ENCODE measurements around the gene ZNF282.

Gene ZNF282

DNA sequence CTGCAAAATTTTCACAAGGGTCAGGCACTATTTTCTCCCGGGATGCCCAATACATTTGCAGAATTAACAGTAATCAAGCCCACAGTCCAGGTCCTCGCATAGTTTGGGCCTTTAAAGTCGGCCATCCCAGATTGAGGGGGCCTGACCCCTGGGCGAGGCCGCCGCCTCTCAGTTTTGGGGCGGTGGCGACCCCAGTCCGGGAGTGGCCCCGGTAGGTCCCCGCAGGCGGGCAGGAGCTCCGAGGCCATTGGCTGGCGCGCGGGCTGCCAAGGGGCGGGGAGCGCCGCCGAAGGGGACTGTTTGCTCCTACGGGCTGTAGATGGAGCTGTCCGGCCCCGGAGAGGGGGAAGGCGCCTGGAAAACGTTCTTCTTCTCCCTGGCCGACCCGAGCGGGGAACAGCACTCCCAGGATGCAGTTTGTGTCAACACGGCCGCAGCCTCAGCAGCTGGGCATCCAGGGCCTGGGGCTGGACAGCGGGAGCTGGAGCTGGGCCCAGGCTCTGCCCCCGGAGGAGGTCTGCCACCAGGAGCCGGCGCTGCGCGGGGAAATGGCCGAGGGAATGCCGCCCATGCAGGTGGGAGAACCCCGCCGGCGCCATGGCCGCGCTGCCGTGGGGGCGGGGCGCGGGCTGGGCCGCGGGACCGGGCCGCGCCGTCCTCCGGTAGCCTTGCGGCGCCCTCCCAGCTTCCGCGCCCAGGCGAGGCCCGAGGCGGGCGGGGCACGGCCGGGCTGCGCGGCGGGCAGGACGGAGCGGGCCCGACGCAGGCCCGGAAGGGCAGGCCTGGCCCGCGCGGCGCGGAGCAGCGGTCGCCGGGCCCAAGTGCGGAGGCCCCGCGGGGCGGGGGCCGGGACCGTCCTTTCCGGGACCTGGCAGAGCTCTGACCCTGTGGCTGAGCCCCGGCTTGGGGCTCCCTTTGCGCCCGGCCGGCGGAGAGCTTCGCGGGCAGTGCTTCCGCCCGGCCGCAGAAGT, at the start of gene ZNF282:
TSS of gene ZNF282 (plus strand) at position 367 of the 971 bp plus-strand sequence. CDS start at position 411, 44 bp downstream.
- DNase-seq (ENCODE audit: low read depth in 2 of 2), result peak; percentile 77 to 79

DNA sequence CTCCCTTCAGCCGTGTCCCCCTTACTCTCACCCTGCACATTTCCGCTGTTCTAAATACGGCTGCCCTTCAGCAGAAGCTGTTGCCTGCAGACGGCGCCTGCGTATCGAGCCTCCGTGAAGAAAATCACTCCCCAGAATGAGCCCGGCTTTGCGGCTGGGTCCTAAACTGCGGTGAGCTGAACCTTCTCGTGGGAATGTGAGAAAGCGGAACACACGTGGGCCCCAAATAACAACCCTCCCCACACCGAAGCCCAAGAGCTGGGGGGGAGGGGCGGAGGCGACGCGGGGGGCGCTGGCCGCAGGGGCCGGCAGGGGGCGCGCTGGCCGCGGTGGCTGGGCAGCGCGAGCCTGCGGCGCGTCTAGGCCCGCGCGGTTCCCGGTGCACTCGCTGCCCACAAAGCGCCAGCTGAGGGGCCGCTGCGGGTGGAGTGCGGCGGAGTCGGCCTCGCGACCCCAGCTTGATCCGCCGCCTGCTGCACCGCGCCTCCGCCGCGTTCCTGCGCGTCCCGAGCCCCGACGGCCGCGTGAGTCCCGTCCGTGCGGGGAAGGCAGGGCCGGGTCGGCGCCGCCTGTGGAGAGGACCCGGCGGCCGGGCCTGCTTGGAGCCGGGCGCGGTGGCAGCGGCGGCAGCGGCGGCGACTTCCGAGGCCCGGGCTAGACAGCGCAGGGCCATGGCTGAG, 48.1 kb upstream of the ZNF282 start, which contains the start of gene ZNF398:
TSS of gene ZNF398 (plus strand) at position 382 of the 680 bp plus-strand sequence. CDS start at position 672, 290 bp downstream.
- DNase-seq (ENCODE audit: low read depth in 2 of 2), result peak; percentile 68 to 70

DNA sequence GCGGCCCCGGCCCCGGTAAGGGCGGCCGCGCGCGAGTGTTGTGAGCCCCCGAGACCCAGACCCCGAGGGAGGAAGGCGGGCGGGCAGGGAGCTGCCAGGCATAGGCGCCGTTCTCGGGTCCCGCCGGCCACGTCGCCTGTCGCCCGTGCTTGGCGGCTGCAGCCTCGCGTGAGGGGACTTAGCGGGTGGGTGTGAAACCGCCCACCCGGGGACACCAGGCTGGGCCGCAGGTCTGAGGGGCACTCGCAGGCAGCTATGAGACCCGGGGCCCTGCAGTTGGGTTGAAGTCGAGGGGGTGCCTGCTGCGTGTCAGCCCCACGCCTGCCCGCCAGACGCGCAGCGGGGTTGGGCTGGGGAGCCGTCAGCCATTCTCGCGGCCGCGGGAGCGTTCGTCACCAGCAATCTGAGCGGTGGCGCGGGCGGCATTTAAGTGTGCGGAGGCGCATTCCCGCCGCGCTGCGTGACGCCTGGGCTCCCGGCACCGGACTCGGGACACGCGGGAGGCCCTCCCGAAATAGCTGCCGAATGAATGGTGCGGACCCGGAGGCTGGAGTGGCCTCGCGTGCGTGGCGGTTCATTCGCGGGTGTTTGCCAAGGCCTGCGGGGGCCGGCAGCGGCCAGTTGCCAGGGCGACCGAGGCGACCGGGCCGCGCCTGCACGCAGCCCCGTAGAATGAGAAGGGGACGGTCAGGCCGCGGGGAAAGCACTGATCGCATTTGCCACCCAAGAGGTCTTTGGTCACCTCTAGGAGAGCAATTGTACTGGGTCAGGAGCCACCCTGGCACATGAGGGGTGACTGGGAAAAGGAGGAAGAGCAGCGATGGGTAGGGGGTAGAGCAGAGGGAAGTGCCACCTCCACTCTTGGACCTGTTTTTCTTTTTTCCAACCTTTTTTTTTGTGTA, 47.3 kb upstream of the ZNF282 start:
- peak in 1 of 2 donors; percentile 39 for DNase-seq (ENCODE audit: low read depth in 2 of 2)

DNA sequence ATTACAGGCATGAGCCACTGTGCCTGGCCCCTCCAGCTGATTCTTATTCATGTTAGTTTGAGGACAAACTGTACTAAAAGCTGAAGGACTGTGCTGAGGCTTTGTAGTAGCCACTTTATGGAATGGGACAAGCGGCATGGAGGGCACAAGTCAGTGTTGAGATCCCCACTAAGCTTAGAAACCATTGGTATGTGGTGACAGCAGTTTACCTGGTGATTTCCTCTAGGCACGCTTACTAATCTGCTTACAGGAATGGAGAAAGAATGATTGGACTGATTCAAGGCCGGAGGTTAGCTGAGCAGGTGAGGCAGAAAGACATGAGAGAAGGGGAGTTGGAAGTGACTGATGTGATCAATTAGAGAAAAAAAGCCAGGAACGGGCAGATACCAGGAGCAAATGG, 44.4 kb upstream of the ZNF282 start:
- no peak for DNase-seq (ENCODE audit: low read depth in 2 of 2)

DNA sequence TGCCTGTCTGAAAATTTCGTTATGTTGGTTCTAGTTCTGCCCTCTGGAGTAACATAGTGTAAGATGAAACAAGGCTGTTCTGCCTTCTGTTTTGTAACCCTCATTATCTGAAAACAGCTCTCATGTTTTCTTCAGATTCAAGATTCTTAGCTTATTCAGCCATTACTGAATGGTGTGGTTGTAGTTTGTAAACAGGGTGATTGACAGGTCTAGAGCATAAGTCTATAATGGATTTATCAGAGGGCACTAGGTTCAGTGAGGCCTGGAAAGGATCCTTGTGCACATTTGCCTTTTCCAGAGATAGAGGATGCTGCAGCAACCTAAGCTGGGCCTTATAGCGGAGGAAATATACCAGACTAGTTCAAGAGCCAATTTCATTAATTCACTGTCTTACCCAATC, 42.0 kb upstream of the ZNF282 start:
- no peak for DNase-seq (ENCODE audit: low read depth in 2 of 2)

DNA sequence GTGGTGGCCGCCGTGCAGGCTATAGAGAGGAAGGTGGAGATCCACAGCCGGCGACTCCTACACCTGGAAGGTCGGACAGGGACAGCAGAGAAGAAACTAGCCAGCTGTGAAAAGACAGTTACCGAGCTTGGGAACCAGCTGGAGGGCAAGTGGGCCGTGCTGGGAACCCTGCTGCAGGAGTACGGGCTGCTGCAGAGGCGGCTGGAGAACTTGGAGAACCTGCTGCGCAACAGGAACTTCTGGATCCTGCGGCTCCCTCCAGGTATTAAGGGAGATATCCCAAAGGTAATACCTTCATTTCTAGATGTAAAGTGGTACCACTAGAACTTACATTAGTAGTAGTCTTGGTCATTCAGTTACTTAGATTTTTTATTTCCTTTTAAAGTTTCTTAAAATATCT, 41.3 kb upstream of the ZNF282 start:
- DNase-seq (ENCODE audit: low read depth in 2 of 2), result no peak

DNA sequence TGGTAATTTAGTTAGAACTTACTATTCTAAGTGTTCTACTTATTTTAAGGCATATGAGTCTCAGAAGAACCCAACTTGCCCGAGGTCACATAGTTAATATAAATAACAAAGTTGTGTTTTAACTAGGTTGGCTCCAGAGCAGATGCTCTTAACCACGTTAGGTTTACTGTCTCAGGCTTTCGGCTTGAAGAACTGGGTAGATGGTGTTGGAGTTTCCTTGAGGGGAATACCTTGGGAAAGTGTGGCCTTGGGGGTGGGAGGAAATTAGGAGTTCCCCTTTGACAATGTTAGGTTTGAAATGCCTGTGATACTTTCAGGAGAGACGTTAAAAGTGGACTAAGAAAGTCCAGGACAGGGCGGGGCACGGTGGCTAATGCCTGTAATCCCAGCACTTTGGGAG, 38.4 kb upstream of the ZNF282 start:
- no peak for DNase-seq (ENCODE audit: low read depth in 2 of 2)

DNA sequence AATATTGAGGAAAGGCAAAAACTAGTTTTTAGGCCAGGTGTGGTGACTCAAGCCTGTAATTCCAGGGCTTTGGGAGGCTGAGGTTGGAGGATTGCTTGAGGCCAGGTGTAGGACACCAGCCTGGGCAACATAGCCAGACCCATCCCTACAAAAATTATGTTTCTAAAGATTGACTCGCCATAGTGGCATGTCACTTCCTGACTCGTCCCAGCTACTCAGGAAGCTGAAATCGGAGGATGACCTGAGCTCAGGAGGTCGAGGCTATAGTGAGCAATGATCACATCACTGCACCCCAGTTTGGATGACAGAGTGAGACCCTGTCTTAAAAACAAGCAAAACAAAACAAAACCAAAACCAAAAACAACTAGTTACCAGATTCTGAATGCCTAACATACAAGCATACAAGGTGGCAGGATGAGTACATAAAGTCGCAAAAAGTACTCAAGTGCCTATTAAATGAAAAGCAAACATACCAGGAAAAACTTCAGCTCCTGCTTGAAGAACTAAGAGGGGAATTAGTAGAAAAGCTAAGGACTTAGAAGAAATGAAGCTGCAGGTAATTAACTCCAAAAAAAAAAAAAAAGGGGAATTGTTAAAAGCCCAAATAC, 34.0 kb upstream of the ZNF282 start:
- no peak for DNase-seq (ENCODE audit: low read depth in 2 of 2)

DNA sequence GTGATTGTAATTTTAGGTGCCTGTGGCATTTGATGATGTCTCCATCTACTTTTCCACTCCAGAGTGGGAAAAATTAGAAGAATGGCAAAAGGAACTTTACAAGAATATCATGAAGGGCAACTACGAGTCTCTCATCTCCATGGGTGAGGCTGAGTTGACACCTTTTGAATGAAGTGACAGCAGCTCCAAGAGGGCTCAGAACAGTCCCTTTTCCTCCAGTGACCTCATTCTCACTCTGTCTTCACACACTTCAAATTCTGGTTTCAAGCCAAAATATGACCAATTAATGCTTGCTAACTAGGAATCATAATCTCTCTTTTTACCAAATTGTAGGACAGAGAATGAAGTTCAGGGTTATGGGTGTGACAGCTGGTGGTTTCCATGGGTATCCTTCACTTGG, 29.2 kb upstream of the ZNF282 start:
- DNase-seq (ENCODE audit: low read depth in 2 of 2), result no peak

DNA sequence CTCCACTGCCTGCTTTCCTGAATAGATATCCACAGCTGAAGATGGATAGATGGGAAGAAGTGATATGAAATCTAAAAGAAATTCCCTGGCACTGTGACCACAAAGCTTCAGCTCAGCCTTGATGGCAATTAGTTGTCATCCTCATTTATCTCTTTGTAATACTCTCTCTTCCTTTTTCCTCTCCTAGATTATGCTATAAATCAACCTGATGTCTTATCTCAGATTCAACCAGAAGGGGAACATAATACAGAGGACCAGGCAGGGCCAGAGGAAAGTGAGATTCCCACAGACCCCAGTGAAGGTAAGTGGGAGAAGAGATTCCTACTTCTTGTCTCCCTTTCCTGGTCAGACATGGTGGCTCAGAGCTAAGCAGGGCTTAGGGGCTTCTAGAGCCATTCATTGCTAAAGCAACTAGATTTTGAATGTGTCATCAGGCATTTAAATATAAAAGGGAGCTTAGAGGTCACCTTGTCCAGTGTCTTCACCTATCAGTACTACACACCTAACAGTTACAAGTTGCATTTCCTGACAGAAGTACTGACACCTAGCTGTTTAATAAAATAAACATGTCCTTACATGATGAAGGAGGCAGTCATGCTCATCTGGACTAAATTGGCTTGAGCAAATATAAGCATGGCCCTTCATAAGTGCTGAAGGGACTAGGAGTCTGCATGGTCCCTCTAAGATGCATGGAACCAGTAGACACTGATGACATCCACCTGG, 28.6 kb upstream of the ZNF282 start:
- DNase-seq (ENCODE audit: low read depth in 2 of 2), result no peak

DNA sequence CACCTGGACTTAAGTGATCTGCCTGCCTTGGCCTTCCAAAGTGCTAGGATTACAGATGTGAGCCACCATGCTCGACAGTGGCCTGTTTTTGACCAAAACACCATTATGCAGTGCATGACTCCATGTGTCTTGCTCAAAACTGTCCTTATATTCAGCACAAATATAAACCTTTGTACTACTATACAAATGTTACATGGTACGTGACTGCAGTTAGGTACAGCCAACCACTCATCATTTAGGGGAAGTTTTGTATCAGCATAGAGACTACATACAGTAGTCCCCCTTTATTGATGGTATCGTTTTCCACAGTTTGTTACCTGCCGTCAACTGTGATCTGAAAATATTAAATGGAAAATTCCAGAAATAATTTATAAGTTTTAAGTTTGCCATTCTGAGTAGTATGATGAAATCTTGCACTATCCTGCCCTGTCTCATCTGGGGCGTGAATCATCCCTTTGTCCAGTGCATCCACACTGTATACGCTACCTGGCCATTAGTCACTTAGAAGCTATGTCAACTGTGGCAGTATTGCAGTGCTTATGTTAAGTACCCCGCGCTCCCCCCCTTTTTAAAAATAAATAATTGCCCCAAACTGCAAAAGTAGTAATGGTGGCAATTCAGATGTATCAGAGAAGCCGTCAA, 23.3 kb upstream of the ZNF282 start:
- DNase-seq (ENCODE audit: low read depth in 2 of 2), result no peak

DNA sequence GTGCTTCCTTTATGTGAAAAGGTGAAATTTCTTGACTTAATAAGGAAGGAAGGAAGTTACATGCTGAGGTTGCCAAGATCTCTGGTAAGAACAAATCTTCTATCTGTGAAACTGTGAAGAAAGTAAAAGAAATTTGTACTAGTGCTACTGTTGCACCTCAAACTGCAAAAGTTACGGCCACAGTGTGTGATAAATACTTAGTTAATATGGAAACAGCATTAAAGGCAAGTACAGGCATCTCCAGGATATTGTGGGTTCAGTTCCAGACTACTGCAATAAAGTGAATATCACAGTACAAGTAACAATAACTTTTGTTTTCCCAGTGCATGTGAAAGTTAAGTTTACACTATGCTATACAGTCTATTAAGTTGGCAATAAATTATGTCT, 22.8 kb upstream of the ZNF282 start:
- no peak for DNase-seq (ENCODE audit: low read depth in 2 of 2)

DNA sequence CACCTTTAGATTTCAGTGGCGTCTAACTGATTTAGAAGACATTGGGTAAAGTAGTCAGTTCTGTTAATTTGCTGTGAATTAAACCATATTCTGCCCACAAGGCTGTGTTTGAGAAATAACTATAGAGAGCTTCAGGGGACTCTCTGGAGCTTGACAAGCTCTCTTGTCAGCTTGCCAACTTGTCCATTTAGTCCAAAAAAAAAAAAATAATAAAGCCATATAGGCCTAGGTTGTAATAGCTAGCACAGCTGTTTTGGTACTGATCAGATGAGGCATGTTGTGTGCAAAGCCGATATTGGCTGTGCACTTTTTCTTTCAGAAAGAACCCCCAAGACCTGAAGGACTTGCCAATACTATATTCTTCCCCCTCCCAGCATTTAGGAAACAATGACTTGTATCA, 20.2 kb upstream of the ZNF282 start:
- no peak for DNase-seq (ENCODE audit: low read depth in 2 of 2)

DNA sequence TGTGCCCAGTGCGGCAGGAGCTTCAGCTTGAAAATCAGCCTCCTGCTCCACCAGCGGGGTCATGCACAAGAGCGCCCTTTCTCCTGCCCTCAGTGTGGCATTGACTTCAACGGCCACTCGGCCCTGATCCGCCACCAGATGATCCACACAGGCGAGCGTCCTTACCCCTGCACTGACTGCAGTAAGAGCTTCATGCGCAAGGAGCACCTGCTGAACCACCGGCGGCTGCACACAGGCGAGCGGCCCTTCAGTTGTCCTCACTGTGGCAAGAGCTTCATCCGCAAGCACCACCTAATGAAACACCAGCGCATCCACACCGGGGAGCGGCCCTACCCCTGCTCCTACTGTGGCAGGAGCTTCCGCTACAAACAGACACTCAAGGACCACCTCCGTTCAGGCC, 16.1 kb upstream of the ZNF282 start:
- DNase-seq (ENCODE audit: low read depth in 2 of 2), result no peak

DNA sequence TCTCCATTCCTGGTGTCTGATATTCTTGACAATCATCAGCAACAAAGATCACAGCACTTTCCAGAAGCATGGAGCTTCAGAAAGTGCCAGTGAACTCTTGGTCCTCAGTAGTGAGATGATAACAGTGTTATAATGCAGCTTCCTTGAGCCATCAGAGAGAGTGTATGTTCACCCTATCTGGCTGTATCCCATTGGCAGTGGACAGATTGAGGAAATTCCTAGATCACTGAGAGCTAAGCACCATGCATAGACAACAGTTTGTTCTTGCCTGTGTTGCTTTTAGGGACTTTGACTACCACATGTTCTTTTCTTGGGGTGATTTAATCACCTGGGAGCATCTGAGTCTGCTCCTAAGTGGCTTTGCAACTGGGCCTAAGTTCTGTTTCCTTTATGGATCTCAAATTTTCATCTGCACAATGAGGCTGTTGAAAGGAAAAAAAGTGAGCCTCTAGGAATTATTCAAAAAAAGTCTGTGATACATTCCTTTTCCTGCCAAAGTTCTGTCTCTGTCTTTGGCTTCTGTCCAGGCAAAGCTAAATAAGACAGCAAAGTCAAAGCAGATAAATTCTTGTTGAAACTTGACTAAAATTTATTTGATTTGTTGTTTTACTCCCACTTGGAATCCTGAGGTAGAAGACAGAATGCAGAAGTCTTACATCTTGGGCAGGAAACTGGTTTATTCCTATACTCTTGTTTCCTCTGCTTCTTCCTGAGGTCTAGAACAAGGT, 14.5 kb upstream of the ZNF282 start:
- no peak for DNase-seq (ENCODE audit: low read depth in 2 of 2)

DNA sequence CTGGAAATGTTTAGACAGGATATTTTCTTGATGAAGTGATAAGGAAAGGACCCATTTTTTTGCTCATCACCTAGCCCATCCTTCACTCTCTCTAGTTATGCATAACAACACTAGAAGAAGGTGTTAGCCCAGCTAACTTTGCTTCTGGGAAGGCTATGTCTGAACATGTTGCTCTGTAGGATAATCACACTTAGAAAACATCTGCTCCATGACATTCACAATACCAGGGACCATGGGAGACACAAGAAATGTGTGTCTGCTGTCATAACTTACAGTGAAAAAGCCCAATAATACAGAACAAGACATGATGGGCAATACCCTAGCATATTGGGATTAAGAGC, 13.9 kb upstream of the ZNF282 start:
- no peak for DNase-seq (ENCODE audit: low read depth in 2 of 2)

DNA sequence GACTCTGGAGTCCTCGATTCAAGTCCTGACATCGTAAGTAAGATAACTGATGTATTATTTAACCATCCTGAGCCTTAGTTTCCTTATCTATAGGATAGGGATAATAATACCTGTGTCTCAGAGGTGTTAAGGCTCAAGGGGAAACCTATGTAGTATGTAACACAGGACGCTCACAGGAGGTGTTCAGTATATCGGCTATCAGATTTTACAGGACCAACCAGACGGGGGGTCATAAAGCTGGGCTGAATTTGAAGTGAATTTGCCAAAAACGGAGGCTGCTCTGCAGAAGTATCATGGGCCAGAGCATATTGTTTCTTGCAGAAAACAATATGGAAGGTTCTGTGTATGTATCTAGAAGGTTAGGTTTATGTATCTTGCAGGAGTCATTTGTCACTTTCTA, 11.1 kb upstream of the ZNF282 start:
- no peak for DNase-seq (ENCODE audit: low read depth in 2 of 2)

DNA sequence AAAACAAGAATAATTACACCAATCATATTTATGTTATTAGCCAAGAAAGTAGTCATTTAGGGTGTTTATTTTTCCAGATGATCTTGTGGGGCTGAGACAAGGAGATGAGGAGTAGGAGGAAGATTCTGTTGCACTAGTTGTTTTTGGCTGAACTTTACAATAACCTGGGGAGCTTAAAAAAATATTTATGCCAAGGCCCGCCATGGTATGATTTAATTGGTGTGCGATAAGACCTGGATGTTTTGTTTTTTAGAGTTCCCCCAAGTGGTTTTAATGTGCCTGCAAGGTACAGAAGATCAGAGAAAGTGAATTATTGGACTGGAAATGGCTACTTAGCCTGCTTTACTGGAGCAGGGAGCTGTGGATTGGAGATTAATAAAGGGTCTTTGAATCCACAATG, 7.1 kb upstream of the ZNF282 start:
- DNase-seq (ENCODE audit: low read depth in 2 of 2), result no peak

DNA sequence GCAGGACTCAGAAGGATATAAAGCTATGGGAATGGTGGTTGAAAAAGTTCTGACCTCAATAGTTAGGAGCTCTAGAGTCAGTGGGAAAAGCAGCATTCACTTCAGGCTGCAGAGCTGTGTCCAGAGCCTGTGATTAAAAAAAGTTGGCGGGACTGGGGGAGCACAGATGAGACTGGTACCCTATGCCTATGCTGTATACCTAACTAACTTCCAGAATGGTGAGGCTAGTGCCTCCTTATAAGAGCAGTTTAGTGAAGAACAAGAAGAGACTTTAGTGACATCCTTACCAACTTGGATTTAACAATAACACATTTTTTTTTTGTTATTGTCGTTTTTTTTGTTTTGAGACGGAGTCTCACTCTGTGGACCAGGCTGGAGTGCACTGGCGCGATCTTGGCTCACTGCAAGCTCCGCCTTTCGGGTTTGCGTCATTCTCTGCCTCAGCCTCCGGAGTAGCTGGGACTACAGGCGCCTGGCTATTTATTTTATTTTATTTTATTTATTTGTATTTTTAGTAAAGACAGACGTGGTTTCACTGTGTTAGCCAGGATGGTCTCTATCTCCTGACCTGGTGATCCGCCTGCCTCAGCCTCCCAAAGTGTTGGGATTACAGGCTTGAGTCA, 6.6 kb upstream of the ZNF282 start:
- DNase-seq (ENCODE audit: low read depth in 2 of 2), result no peak

All from stimulated activated CD8-positive, alpha-beta memory T cell treated with anti-CD3 and anti-CD28 coated beads, Interleukin-15, amount 100 ng/mL, for 48 hours (primary cell).